PC-9 (cell line): ENCODE data around the gene IGFBP5.

Experiments
- CTCF ChIP-seq: fragments of 200-600 bp; sonication (generic); conservative IDR thresholded peaks from 2 replicates; pipeline ENCODE4 v1.6.1; 2017; ENCODE audit warnings: mixed run types, antibody characterized with exemption, mild to moderate bottlenecking, moderate library complexity
- EZH2 ChIP-seq: fragments of 200-600 bp; sonication (generic); IDR thresholded peaks from 2 replicates; pipeline ENCODE4 v1.8.0; 2017; ENCODE audit warnings: antibody characterized with exemption, low read depth

- no peak for TF ChIP-seq CTCF
- TF ChIP-seq EZH2: no peak
Measured at GRCh38 chr2:216644842-216645635, 50.3 kb downstream of the IGFBP5 start.
